HL-60 (cell line): Measurements from ENCODE around the gene R3HDM1.

Experiments used
- GABPA ChIP-seq: IDR thresholded peaks from 2 replicates; pipeline ENCODE4 v1.6.1; 2012; ENCODE audit warnings: low read depth
- POLR2AphosphoS5 ChIP-seq: IDR thresholded peaks from 2 replicates; pipeline ENCODE4 v1.6.1; 2012; ENCODE audit warnings: low read depth
- TF ChIP-seq, protein P1 (sequence below): IDR thresholded peaks from one replicate; pipeline ENCODE4 v1.5.1; 2011; ENCODE audit warnings: low read length, control low read depth, inconsistent platforms; ENCODE audit not compliant: insufficient read depth
- TF ChIP-seq, protein P2 (sequence below): IDR thresholded peaks from 2 replicates; pipeline ENCODE4 v1.6.1; 2012; ENCODE audit warnings: low read depth; ENCODE audit not compliant: insufficient replicate concordance

DNA sequence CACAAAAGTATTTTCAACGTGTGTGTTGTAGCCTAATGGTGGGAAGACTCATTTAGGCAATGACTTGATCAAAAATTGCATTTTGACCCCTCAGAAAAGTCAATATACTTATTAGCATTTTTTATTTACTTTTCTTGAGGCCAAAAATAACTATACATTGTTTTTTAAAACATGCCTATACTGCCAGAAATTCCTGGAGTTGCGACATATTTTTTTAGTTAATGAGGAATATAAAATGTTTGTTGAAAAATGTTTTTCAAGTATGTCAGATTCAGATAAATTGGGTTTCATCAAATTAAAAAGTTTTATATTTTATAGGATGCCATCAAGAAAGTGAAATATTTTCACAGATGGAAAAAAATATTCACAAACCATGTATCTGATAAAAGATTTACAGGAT lies 39.6 kb downstream of the R3HDM1 start:
- TF ChIP-seq, protein P1, sequence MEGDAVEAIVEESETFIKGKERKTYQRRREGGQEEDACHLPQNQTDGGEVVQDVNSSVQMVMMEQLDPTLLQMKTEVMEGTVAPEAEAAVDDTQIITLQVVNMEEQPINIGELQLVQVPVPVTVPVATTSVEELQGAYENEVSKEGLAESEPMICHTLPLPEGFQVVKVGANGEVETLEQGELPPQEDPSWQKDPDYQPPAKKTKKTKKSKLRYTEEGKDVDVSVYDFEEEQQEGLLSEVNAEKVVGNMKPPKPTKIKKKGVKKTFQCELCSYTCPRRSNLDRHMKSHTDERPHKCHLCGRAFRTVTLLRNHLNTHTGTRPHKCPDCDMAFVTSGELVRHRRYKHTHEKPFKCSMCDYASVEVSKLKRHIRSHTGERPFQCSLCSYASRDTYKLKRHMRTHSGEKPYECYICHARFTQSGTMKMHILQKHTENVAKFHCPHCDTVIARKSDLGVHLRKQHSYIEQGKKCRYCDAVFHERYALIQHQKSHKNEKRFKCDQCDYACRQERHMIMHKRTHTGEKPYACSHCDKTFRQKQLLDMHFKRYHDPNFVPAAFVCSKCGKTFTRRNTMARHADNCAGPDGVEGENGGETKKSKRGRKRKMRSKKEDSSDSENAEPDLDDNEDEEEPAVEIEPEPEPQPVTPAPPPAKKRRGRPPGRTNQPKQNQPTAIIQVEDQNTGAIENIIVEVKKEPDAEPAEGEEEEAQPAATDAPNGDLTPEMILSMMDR, result no peak
- TF ChIP-seq, protein P2, sequence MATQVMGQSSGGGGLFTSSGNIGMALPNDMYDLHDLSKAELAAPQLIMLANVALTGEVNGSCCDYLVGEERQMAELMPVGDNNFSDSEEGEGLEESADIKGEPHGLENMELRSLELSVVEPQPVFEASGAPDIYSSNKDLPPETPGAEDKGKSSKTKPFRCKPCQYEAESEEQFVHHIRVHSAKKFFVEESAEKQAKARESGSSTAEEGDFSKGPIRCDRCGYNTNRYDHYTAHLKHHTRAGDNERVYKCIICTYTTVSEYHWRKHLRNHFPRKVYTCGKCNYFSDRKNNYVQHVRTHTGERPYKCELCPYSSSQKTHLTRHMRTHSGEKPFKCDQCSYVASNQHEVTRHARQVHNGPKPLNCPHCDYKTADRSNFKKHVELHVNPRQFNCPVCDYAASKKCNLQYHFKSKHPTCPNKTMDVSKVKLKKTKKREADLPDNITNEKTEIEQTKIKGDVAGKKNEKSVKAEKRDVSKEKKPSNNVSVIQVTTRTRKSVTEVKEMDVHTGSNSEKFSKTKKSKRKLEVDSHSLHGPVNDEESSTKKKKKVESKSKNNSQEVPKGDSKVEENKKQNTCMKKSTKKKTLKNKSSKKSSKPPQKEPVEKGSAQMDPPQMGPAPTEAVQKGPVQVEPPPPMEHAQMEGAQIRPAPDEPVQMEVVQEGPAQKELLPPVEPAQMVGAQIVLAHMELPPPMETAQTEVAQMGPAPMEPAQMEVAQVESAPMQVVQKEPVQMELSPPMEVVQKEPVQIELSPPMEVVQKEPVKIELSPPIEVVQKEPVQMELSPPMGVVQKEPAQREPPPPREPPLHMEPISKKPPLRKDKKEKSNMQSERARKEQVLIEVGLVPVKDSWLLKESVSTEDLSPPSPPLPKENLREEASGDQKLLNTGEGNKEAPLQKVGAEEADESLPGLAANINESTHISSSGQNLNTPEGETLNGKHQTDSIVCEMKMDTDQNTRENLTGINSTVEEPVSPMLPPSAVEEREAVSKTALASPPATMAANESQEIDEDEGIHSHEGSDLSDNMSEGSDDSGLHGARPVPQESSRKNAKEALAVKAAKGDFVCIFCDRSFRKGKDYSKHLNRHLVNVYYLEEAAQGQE, result no peak
- no peak for TF ChIP-seq POLR2AphosphoS5
- TF ChIP-seq GABPA, result no peak
